Ishikawa (cell line): ENCODE data around the gene MCM7.
A peak's percentile ranks its signal among the peaks of the same experiment; 100 is the strongest.

Experiments
- CEBPB ChIP-seq: IDR thresholded peaks from 2 replicates; pipeline ENCODE4 v1.6.1; 2012
- CREB1 ChIP-seq: IDR thresholded peaks from 2 replicates; pipeline ENCODE4 v1.6.1; 2012; ENCODE audit warnings: low read depth
- EGR1 ChIP-seq: IDR thresholded peaks from 2 replicates; pipeline ENCODE4 v1.6.1; 2012
- EP300 ChIP-seq: IDR thresholded peaks from 2 replicates; pipeline ENCODE4 v1.6.1; 2012; ENCODE audit warnings: borderline replicate concordance
- FOXM1 ChIP-seq: IDR thresholded peaks from 2 replicates; pipeline ENCODE4 v1.6.1; 2012; ENCODE audit warnings: low read depth, borderline replicate concordance
- MAX ChIP-seq: IDR thresholded peaks from 2 replicates; pipeline ENCODE4 v1.6.1; 2012
- NFIC ChIP-seq: IDR thresholded peaks from 2 replicates; pipeline ENCODE4 v1.6.1; 2012
- RAD21 ChIP-seq: IDR thresholded peaks from 2 replicates; pipeline ENCODE4 v1.6.1; 2012; ENCODE audit warnings: low read depth
- REST ChIP-seq: IDR thresholded peaks from 2 replicates; pipeline ENCODE4 v1.6.1; 2012; ENCODE audit warnings: low read depth, mild to moderate bottlenecking
- TAF1 ChIP-seq: IDR thresholded peaks from 2 replicates; pipeline ENCODE4 v1.6.1; 2012; ENCODE audit warnings: low read depth, mild to moderate bottlenecking
- TCF12 ChIP-seq: IDR thresholded peaks from 2 replicates; pipeline ENCODE4 v1.6.1; 2012; ENCODE audit warnings: low read depth
- TEAD4 ChIP-seq: IDR thresholded peaks from 2 replicates; pipeline ENCODE4 v1.6.1; 2012
- USF1 ChIP-seq: IDR thresholded peaks from 2 replicates; pipeline ENCODE4 v1.6.1; 2012
- YY1 ChIP-seq: IDR thresholded peaks from 2 replicates; pipeline ENCODE4 v1.6.1; 2012; ENCODE audit warnings: low read depth
- ZBTB7A ChIP-seq: IDR thresholded peaks from 2 replicates; pipeline ENCODE4 v1.6.1; 2012; ENCODE audit warnings: low read depth

The MCM7 gene

GRCh38 chr7:100071018-100071723 is 30.0 kb downstream of the MCM7 start:
- 0 out of 2 replicates have a peak, but pooled peaks have one; percentile 11 for TF ChIP-seq TEAD4
- no peak for TF ChIP-seq TAF1

- TF ChIP-seq MAX (no peak), YY1 (no peak)
These were observed 31.2 kb downstream of the MCM7 start for GRCh38 chr7:100069991-100070390.

- TF ChIP-seq USF1 (no peak), NFIC (no peak), TAF1 (no peak), RAD21 (no peak), FOXM1 (no peak), REST (no peak), TEAD4 (no peak), CREB1 (no peak), CEBPB (no peak), ZBTB7A (no peak), EP300 (no peak), YY1 (no peak), EGR1 (no peak), MAX (no peak), TCF12 (no peak)
These were observed 34.2 kb downstream of the MCM7 start for GRCh38 chr7:100066953-100067352.

- TF ChIP-seq CEBPB (no peak), USF1 (no peak), TCF12 (no peak), EGR1 (no peak)
These were observed 35.6 kb downstream of the MCM7 start for GRCh38 chr7:100065452-100066186.

- TF ChIP-seq ZBTB7A (no peak), USF1 (no peak), NFIC (no peak), EP300 (no peak), FOXM1 (no peak), TAF1 (no peak), TCF12 (no peak), RAD21 (no peak), CEBPB (no peak)
These were observed 37.0 kb downstream of the MCM7 start for GRCh38 chr7:100064162-100064561.

GRCh38 chr7:100063376-100063775 is 37.8 kb downstream of the MCM7 start:
- TF ChIP-seq EGR1 (no peak), CEBPB (no peak)

GRCh38 chr7:100061518-100062193 is 39.5 kb downstream of the MCM7 start:
- TF ChIP-seq CEBPB = no peak

GRCh38 chr7:100059251-100059739 is 41.9 kb downstream of the MCM7 start:
- TF ChIP-seq NFIC (no peak), TCF12 (no peak), FOXM1 (no peak), CEBPB (no peak), YY1 (no peak), EGR1 (no peak), REST (no peak), USF1 (no peak)
